WI38 (cell line): ENCODE results near the gene LPP.

Experiments
- H3K4me3 ChIP-seq: 2 replicates; pipeline ENCODE4 v1.5.1; 2011; ENCODE audit warnings: low read depth, mild to moderate bottlenecking, control low read depth, low read length
- TF ChIP-seq, protein P1 (sequence below): IDR thresholded peaks from 2 replicates; pipeline ENCODE4 v1.5.1; 2012; ENCODE audit warnings: low read depth, mild to moderate bottlenecking, control low read depth, low read length

The LPP gene

DNA sequence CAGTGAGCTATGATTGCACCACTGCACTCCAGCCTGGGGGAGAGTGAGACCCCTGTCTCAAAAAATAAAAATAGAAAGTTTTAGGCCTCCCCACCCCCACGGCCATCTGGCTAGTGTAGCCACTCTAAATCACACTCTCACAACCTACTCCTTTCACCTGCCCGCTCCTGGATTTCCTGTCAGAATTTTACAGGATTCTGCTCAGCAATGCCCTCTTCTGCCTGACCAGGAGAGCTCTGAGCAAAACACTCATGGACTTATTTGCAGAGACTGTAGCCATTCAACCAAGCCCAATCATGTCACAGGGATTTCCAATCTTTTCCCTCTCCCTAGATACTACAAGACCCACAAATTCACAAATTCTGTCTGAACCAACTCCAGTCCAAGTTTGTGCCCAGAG, 775.2 kb downstream of the LPP start:
- TF ChIP-seq, protein P1, sequence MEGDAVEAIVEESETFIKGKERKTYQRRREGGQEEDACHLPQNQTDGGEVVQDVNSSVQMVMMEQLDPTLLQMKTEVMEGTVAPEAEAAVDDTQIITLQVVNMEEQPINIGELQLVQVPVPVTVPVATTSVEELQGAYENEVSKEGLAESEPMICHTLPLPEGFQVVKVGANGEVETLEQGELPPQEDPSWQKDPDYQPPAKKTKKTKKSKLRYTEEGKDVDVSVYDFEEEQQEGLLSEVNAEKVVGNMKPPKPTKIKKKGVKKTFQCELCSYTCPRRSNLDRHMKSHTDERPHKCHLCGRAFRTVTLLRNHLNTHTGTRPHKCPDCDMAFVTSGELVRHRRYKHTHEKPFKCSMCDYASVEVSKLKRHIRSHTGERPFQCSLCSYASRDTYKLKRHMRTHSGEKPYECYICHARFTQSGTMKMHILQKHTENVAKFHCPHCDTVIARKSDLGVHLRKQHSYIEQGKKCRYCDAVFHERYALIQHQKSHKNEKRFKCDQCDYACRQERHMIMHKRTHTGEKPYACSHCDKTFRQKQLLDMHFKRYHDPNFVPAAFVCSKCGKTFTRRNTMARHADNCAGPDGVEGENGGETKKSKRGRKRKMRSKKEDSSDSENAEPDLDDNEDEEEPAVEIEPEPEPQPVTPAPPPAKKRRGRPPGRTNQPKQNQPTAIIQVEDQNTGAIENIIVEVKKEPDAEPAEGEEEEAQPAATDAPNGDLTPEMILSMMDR = no peak
- no peak overlapping the region for H3K4me3 ChIP-seq

DNA sequence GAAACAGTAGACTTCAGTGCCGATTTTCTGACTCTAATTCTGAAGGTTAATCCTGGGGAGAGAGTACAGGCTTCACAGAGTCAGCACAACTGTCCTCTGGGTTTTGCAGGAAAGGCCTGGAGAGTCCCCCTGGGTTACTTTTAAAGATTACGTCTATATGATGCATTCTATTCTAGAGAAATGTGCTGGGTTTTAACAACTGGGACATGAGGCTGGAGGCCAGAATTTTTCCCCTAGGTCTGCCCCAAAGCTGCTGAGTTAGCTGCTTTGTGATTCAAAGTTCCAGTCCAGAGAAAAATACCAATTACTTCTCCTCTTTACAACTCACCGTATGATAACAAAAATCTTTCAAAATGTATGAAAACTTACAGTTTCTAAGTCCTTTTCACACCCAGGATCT, 777.1 kb downstream of the LPP start:
- TF ChIP-seq, protein P1 = no peak
- no peak overlapping the region for H3K4me3 ChIP-seq

DNA sequence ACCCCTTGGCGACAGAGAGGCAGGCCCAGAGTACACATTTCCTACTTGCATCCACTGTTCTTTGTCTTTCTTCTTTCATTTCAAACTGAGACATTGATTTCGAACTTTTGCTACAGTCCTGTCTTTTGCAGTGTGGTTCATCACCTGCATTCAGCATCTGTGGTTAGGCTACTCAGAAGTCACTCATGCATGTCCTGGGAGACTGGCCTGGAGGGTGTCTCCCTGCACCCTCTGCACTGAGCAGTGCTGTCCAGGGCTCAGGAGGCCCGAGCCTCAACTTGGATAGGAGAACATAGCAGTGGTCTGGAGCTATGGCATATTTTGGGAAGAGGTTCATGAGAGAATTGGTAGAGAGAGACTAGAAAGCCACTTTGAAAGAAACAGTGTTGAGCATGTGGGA, 777.6 kb downstream of the LPP start:
- no peak overlapping the region for H3K4me3 ChIP-seq
- TF ChIP-seq, protein P1 = no peak

DNA sequence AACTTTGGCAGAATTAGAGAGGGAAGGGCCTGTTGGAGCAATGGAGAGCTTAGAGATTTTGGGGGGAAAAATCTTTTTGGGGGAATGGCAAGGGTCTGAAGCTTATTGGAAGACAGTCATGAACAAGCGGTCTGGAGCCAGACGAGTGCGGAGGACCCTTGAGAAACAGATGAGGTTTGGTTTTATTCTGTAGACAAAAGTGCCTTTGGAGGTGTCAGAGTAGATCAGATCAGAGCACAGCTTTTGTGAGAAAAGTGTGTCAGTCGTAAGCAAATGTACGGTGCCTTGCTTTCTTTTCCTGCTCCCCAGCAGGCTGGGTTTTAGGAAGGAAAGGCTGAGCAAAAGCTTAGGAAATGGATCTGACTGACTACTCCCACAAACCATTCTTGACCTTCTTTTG, 781.0 kb downstream of the LPP start:
- TF ChIP-seq, protein P1 = no peak
- no peak overlapping the region for H3K4me3 ChIP-seq

DNA sequence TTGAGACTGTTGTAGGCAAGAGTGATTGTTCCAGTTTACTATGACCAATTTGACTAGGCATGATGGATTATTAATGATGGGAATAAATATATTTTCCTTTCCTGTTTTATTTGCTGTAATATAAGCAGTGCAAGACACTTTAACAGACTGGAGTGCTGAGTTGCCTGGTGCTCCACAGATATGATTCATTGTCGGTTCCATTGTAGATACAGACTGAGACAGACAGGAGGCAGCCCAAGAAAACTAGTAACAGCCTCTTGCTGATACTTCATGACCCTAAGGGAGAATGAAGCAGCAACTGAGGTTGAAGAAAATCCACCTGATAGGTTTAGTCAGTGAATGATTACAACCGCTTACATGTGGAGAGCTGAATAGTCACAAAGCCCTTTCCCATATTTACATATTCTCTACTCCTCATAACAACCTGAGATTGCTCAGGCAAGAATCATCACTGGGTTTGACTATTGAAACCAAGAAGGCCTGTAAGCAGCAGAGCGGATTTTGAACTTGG, 782.7 kb downstream of the LPP start:
- TF ChIP-seq, protein P1 = no peak
- no peak overlapping the region for H3K4me3 ChIP-seq

DNA sequence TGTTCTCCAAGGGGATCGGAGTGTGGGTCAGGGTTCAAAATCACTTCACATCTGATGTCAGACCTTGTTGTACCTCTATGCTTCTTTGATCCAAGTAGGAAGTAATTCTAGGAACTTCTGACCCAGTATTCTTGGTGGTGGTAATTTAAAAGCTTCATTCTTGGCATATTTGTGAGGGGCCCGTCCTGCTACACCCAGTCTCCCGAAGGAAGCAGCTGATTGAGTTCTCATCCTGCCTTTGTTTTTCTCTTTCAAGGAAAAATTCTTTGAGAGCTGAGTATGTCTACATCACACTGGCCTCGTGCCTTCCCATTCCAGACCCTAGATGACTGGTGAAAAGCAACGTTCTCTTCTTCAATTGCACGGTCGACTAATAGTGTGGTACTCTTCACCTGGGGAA, 783.4 kb downstream of the LPP start:
- H3K4me3 ChIP-seq = no peak overlapping the region
- TF ChIP-seq, protein P1 = no peak

GRCh38 chr3:188938999-188939398, 785.0 kb downstream of the LPP start:
- TF ChIP-seq, protein P1 = no peak
- no peak overlapping the region for H3K4me3 ChIP-seq
